Measurements from ENCODE around the gene TEX29. TPM values are rescaled to one million over a fixed set of nuclear protein-coding genes. Genes with fewer than 3 reads are reported as not detected.

Gene TEX29
- total RNA-seq, 4 donors from 2014 or later, result 2.4 TPM; not detected in 3

DNA sequence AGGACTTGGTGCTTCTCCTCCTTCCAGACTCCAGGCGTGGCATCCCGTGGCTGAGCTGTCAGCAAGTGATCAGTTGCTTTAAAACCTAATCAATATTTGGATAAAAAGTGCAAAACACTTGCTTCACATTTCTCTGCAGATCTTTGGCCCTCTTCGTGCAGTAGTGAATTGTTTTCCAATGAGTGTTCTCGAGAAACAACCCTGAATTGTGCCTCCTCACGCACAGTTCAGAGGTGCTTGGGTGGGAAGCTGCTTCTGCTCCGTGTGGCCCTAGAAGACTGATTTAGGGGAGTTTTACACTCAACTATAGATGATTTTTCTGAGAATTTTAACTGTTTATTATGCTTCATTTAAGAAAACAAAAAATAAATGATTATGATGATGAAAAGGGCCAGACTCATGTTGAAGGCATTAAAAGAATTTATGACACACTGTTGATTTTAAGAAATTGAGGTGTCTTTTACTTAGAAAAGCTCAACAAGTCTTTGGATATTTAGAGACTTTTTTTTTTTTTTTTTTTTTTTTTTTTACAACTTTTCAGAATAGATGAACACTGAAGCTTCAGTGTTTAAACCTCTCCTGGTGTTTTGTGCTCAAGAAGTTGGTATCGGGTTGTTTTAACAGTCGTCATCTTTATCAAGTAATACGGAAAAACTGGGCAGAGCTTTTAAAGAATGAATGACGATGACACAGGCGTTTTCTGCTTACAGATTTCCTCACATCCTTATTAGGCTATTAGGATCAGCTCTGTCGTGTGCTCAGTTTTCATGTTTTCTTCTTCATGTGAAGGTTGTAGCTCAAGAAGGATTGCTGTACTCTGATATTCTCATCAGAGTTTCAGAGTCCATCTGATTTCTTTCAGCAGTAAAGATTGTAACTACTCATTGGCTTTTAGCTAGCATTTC, 39.5 kb upstream of the TEX29 start:
- H3K4me1 ChIP-seq, result peaks cover 0 to 31% (median 9%) of the 10 kb centered on the region in 4 donors
- peaks cover 0 to 80% (median 30%) of the 10 kb centered on the region in 3 donors for H3K36me3 ChIP-seq
- no peaks in the 10 kb centered on the region for H3K9me3 ChIP-seq
- no peaks in the 10 kb centered on the region for H3K27me3 ChIP-seq
- no peak overlapping the region for H3K4me3 ChIP-seq
- 53 to 54% methylated on average over 12 of the region's 12 CpGs for WGBS, 2 donors
- H3K27ac ChIP-seq, result peak overlapping the region; percentile 31 to 85 (median 56)
- TF ChIP-seq CTCF (IDR thresholded peaks at IDR 0.05) (no peak), POLR2A (IDR thresholded peaks at IDR 0.05) (no peak), EP300 (IDR thresholded peaks at IDR 0.05) (no peak)
- DNase-seq (ENCODE audit: low spot score in 2 of 2), result no peak

DNA sequence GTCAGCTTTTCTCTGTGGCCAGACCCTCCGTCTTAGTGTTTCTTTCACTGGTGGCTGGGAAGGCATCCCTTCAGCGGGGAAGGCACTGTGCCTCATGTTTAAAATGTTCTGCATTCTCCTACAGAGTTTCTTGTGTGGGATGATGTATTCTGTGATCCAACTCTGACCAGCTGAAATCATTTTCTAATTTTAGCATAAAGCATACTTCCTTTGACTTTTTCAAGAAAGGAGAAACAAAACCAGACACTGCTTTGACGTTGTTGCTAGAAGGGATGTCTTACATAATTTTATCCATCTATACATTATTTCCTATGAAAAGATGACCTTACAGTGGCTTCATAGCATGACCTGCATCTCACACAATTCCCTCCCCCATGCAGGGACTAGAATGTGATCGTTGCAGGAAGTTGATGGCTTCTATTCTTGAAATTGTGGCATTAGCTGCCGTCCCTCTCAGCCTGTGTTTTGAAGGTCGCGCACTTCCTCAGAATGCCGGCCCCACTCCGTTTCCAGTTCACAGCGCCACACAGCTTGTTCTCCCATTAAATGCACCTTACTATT, 38.6 kb upstream of the TEX29 start:
- 23 to 27% methylated on average over 10 of the region's 10 CpGs for WGBS, 2 donors
- Histone ChIP-seq H3K4me3 (no peak overlapping the region), H3K9me3 (no peaks in the 10 kb centered on the region), H3K27ac (peak overlapping the region in 3 of 4 donors; percentile 61 to 85 (median 80)), H3K36me3 (peaks cover 2 to 80% (median 34%) of the 10 kb centered on the region in 3 donors), H3K4me1 (peaks cover 0 to 31% (median 9%) of the 10 kb centered on the region in 4 donors), H3K27me3 (no peaks in the 10 kb centered on the region)
- TF ChIP-seq POLR2A (IDR thresholded peaks at IDR 0.05) (no peak), CTCF (IDR thresholded peaks at IDR 0.05) (peak in 1 of 5 experiments; percentile 7), EP300 (IDR thresholded peaks at IDR 0.05) (peak in 1 of 2 donors; percentile 37)
- no peak for DNase-seq (ENCODE audit: low spot score in 2 of 2)

GRCh38 chr13:111282425-111282824, 38.0 kb upstream of the TEX29 start:
- Histone ChIP-seq H3K4me1 (peaks cover 0 to 31% (median 9%) of the 10 kb centered on the region in 4 donors), H3K27ac (peak overlapping the region in 3 of 4 donors; percentile 61 to 85 (median 80)), H3K9me3 (no peaks in the 10 kb centered on the region), H3K36me3 (peaks cover 3 to 85% (median 35%) of the 10 kb centered on the region in 3 donors), H3K27me3 (no peaks in the 10 kb centered on the region), H3K4me3 (no peak overlapping the region)
- 72 to 74% methylated on average over 5 of the region's 5 CpGs for WGBS, 2 donors
- no peak for DNase-seq (ENCODE audit: low spot score in 2 of 2)
- TF ChIP-seq CTCF (IDR thresholded peaks at IDR 0.05) (no peak), EP300 (IDR thresholded peaks at IDR 0.05) (no peak)

GRCh38 chr13:111282997-111283396, 37.4 kb upstream of the TEX29 start:
- Histone ChIP-seq H3K27ac (peak overlapping the region in 2 of 4 donors; percentile 80 to 85), H3K4me1 (peaks cover 0 to 31% (median 9%) of the 10 kb centered on the region in 4 donors), H3K9me3 (no peaks in the 10 kb centered on the region), H3K4me3 (no peak overlapping the region), H3K27me3 (no peaks in the 10 kb centered on the region), H3K36me3 (peaks cover 3 to 85% (median 31%) of the 10 kb centered on the region in 3 donors)
- DNase-seq (ENCODE audit: low spot score in 2 of 2), result no peak
- WGBS, 2 donors, result 95 to 96% methylated on average over 23 of the region's 23 CpGs
- TF ChIP-seq POLR2A (IDR thresholded peaks at IDR 0.05) (no peak), CTCF (IDR thresholded peaks at IDR 0.05) (no peak), EP300 (IDR thresholded peaks at IDR 0.05) (no peak)

- H3K9me3 ChIP-seq, result no peaks in the 10 kb centered on the region
- TF ChIP-seq EP300 (IDR thresholded peaks at IDR 0.05) (no peak), POLR2A (IDR thresholded peaks at IDR 0.05) (no peak), CTCF (IDR thresholded peaks at IDR 0.05) (no peak)
- H3K4me1 ChIP-seq, result peaks cover 0 to 31% (median 9%) of the 10 kb centered on the region in 4 donors
- H3K27ac ChIP-seq, result peak overlapping the region in 1 of 4 donors; percentile 85
- peaks cover 3 to 85% (median 27%) of the 10 kb centered on the region in 3 donors for H3K36me3 ChIP-seq
- no peak overlapping the region for H3K4me3 ChIP-seq
- H3K27me3 ChIP-seq, result no peaks in the 10 kb centered on the region
- WGBS, 2 donors, result 92% methylated on average over 9 to 10 of the region's 10 CpGs
- no peak for DNase-seq (ENCODE audit: low spot score in 2 of 2)
Observed at GRCh38 chr13:111283457-111283856, 37.0 kb upstream of the TEX29 start.
